B cell (primary cell): ENCODE data around the gene PRRG1.

Experiments used
- EZH2 ChIP-seq: IDR thresholded peaks from 2 replicates; pipeline ENCODE4 v1.6.1; 2012; ENCODE audit warnings: borderline replicate concordance, low read depth, mild to moderate bottlenecking, moderate library complexity, low read length; ENCODE audit not compliant: insufficient read depth, poor library complexity, severe bottlenecking
- TF ChIP-seq, protein P1 (sequence below): fragments of 200-600 bp; IDR thresholded peaks from one replicate; pipeline ENCODE4 v1.8.0; 2022; ENCODE audit warnings: antibody characterized with exemption, mild to moderate bottlenecking

DNA sequence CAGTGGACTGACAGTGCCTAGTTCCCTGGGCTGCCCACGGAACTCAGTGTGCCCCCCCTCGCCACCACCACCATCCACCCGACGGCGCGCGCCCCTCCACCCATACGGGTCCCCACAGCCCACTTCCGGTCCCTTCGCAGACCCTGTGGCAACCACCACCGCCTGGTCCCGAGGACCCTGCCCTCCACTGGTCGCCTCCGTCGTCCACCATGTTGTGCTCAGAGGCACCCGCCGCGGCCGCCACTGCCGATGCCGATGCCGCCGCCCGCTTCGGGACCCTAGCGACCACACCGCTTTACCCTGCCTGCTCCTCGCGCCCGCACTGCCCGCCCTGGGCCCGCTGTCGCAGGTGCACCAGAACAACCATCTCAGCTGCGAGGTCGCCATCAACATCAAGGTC is 155.8 kb downstream of the PRRG1 start:
- no peak for TF ChIP-seq EZH2
- TF ChIP-seq, protein P1, sequence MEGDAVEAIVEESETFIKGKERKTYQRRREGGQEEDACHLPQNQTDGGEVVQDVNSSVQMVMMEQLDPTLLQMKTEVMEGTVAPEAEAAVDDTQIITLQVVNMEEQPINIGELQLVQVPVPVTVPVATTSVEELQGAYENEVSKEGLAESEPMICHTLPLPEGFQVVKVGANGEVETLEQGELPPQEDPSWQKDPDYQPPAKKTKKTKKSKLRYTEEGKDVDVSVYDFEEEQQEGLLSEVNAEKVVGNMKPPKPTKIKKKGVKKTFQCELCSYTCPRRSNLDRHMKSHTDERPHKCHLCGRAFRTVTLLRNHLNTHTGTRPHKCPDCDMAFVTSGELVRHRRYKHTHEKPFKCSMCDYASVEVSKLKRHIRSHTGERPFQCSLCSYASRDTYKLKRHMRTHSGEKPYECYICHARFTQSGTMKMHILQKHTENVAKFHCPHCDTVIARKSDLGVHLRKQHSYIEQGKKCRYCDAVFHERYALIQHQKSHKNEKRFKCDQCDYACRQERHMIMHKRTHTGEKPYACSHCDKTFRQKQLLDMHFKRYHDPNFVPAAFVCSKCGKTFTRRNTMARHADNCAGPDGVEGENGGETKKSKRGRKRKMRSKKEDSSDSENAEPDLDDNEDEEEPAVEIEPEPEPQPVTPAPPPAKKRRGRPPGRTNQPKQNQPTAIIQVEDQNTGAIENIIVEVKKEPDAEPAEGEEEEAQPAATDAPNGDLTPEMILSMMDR = no peak
